DOHH2 (cell line): ENCODE data around the gene POMGNT2.

ENCODE experiments used
- EZH2phosphoT487 ChIP-seq: fragments of 200-600 bp; sonication (generic); IDR thresholded peaks from 2 replicates; pipeline ENCODE4 v1.6.1; 2017; ENCODE audit warnings: borderline replicate concordance, mild to moderate bottlenecking, antibody characterized with exemption, low read length, moderate library complexity, mixed read lengths
- TF ChIP-seq, protein P1 (sequence below): fragments of 200-600 bp; sonication (generic); IDR thresholded peaks from one replicate; pipeline ENCODE4 v1.5.1; 2014; ENCODE audit warnings: antibody characterized with exemption, mild to moderate bottlenecking, low read depth, low read length; ENCODE audit not compliant: poor library complexity, severe bottlenecking

DNA sequence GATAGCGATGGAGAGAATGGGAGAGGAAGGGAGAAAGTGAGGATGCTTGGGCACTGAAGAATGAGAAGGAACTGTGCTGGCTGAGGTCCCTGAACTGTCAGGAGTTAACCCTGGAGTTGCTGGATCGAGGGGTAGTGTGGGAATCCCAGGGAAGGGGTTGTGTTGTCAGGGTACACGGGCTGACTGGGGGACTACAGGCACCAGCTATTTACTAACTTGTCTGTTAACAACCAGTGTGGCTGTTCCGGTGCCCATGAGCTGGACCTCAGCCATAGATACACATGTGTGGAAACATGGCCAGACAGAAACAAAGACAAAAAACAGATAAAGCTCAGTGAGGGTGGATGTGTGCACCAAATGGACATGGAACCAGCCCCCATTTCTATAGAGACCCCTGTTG lies 71.7 kb downstream of the POMGNT2 start:
- TF ChIP-seq, protein P1, sequence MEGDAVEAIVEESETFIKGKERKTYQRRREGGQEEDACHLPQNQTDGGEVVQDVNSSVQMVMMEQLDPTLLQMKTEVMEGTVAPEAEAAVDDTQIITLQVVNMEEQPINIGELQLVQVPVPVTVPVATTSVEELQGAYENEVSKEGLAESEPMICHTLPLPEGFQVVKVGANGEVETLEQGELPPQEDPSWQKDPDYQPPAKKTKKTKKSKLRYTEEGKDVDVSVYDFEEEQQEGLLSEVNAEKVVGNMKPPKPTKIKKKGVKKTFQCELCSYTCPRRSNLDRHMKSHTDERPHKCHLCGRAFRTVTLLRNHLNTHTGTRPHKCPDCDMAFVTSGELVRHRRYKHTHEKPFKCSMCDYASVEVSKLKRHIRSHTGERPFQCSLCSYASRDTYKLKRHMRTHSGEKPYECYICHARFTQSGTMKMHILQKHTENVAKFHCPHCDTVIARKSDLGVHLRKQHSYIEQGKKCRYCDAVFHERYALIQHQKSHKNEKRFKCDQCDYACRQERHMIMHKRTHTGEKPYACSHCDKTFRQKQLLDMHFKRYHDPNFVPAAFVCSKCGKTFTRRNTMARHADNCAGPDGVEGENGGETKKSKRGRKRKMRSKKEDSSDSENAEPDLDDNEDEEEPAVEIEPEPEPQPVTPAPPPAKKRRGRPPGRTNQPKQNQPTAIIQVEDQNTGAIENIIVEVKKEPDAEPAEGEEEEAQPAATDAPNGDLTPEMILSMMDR = no peak
- TF ChIP-seq EZH2phosphoT487 = no peak
